ENCODE measurements around the gene AKAP13.

Gene AKAP13

GRCh38 chr15:85377269-85377668, 3.1 kb upstream of the AKAP13 start:
- H3K27ac ChIP-seq (ENCODE audit: low read length), result no peak overlapping the region
- no peaks in the 10 kb centered on the region for H3K4me1 ChIP-seq (ENCODE audit: control insufficient read depth, insufficient read depth, low read length)
- no peaks in the 10 kb centered on the region for H3K9me3 ChIP-seq (ENCODE audit: control insufficient read depth, insufficient read depth, low read length)
- H3K27me3 ChIP-seq (ENCODE audit: control insufficient read depth, insufficient read depth, low read length), result peaks cover 1% of the 10 kb centered on the region; the same call in 1 of the 2 replicates
- no peaks in the 10 kb centered on the region for H3K36me3 ChIP-seq (ENCODE audit: control insufficient read depth, insufficient read depth, low read length)
- no peak for DNase-seq (ENCODE audit: low read depth, low spot score)
- whole genome bisulfite sequencing (ENCODE audit: insufficient coverage, insufficient read length), result no CpG with 5 or more reads among the region's 2 CpGs
- H3K4me3 ChIP-seq (ENCODE audit: low read length), result no peak overlapping the region

DNA sequence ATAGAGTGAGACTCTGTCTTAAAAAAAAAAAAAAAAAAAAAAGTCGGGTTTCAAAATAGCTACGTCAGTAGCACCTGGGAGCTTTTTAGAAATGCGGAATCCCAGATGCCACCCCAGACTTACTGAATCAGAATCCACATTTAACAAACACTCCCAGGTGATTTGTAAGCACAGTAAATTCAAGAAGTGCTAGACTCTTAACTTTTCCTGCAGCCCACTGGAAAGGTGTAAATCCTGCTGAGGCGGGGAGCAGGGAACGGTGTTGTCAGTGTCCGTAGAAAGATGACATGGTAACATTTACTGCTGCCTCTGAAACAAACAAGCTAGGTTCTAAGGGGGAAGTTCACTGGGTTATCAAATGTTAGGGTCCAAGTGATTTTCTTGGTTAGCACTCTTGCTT, 2.4 kb upstream of the AKAP13 start:
- Histone ChIP-seq H3K27me3 (ENCODE audit: control insufficient read depth, insufficient read depth, low read length) (peaks cover 1% of the 10 kb centered on the region; the same call in 1 of the 2 replicates), H3K27ac (ENCODE audit: low read length) (no peak overlapping the region), H3K36me3 (ENCODE audit: control insufficient read depth, insufficient read depth, low read length) (no peaks in the 10 kb centered on the region), H3K4me3 (ENCODE audit: low read length) (no peak overlapping the region), H3K4me1 (ENCODE audit: control insufficient read depth, insufficient read depth, low read length) (no peaks in the 10 kb centered on the region), H3K9me3 (ENCODE audit: control insufficient read depth, insufficient read depth, low read length) (no peaks in the 10 kb centered on the region)
- no CpG with 5 or more reads among the region's 6 CpGs for WGBS (ENCODE audit: insufficient coverage, insufficient read length)
- no peak for DNase-seq (ENCODE audit: low read depth, low spot score)

DNA sequence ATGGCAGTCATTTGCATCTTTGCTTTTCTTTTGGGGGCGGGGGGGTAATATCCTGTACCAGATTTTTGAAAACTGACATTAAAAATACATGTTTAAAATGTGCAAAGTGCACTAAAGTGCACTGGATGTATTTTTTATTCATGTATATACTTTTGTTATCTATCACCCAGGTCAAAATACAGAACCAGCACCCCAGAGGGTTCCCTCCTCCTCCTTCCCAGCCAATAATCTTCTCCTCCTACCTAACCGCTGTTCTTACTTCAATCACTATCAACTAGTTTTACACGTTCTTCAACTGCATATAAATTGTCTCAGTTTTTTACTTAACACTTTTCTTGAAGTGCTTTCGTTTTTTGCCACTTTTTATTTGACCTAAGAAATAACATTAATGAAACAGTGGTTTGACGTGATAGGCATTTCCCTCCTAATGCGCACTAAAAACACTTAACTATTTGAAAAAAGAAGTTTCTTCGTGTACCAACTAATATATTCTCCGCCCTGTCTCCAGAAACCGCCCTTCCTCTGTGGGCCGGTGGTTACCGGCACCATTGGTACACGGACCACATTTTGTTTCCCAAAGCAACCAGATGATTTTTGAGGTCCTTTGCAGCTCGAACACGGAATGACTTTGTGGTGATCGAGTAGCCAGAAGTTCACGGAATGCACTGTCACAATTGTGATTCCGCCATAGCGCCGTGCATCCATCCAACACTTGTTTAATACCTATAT, 836 bp upstream of the AKAP13 start:
- Histone ChIP-seq H3K27me3 (ENCODE audit: control insufficient read depth, insufficient read depth, low read length) (peaks cover 1% of the 10 kb centered on the region; the same call in 1 of the 2 replicates), H3K27ac (ENCODE audit: low read length) (no peak overlapping the region), H3K36me3 (ENCODE audit: control insufficient read depth, insufficient read depth, low read length) (no peaks in the 10 kb centered on the region), H3K4me1 (ENCODE audit: control insufficient read depth, insufficient read depth, low read length) (no peaks in the 10 kb centered on the region), H3K9me3 (ENCODE audit: control insufficient read depth, insufficient read depth, low read length) (no peaks in the 10 kb centered on the region), H3K4me3 (ENCODE audit: low read length) (peak overlapping the region; percentile 40; the same call in 1 of the 2 replicates)
- DNase-seq (ENCODE audit: low read depth, low spot score), result no peak
- no CpG with 5 or more reads among the region's 19 CpGs for WGBS (ENCODE audit: insufficient coverage, insufficient read length)

- Histone ChIP-seq H3K4me1 (ENCODE audit: control insufficient read depth, insufficient read depth, low read length) (no peaks in the 10 kb centered on the region), H3K4me3 (ENCODE audit: low read length) (peak overlapping the region; percentile 95), H3K27ac (ENCODE audit: low read length) (no peak overlapping the region), H3K27me3 (ENCODE audit: control insufficient read depth, insufficient read depth, low read length) (peaks cover 1% of the 10 kb centered on the region; the same call in 1 of the 2 replicates), H3K9me3 (ENCODE audit: control insufficient read depth, insufficient read depth, low read length) (no peaks in the 10 kb centered on the region), H3K36me3 (ENCODE audit: control insufficient read depth, insufficient read depth, low read length) (no peaks in the 10 kb centered on the region)
- WGBS (ENCODE audit: insufficient coverage, insufficient read length), result no CpG with 5 or more reads among the region's 89 CpGs
- peak; percentile 9 for DNase-seq (ENCODE audit: low read depth, low spot score)
Measured at GRCh38 chr15:85380812-85381642, 624 bp downstream of the AKAP13 start.

DNA sequence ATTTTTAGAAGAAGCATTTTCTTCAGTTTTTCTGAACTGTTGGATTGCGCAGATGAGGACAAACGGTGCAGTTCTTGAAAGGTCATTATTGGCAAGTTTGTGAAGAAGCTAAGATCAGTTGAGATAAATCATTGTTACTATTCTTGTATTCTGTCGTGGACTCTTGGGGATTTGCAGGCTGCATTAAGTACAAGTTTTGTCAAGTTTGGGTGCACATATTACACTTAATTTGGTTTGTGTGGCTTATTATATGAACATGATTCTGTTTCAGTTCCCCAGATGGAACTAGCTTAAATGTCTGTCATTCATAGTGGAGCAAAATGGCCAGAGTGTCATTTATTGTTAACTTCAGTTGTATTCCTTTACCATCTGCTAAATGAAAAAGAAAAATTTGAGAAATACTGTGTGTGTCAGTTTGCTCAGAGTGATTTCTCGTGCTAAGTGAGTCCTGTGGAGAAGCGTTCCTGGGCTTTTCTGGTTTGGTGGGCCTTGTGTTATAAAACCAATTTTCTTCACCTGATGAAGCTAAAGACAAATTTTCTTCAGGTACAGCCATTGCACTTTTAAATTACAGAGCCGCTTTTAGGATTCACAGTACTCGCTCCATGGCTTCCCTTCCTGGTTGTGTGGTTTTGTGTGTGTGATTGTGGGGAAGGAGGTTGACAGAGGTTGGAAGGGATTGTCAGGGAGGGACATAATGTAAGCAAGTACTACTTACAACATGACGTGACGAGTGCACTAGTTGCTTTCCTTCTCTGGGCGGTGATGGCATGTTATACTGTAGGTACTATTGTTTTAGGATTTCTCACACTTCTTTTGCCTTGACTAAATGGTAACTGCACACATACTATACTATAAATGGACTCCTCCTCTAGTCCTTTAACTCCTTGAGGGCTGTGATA, 1.7 kb downstream of the AKAP13 start:
- no CpG with 5 or more reads among the region's 10 CpGs for WGBS (ENCODE audit: insufficient coverage, insufficient read length)
- Histone ChIP-seq H3K27me3 (ENCODE audit: control insufficient read depth, insufficient read depth, low read length) (no peaks in the 10 kb centered on the region), H3K36me3 (ENCODE audit: control insufficient read depth, insufficient read depth, low read length) (no peaks in the 10 kb centered on the region), H3K4me1 (ENCODE audit: control insufficient read depth, insufficient read depth, low read length) (no peaks in the 10 kb centered on the region), H3K4me3 (ENCODE audit: low read length) (no peak overlapping the region; the same call in 1 of the 2 replicates), H3K27ac (ENCODE audit: low read length) (no peak overlapping the region), H3K9me3 (ENCODE audit: control insufficient read depth, insufficient read depth, low read length) (no peaks in the 10 kb centered on the region)
- no peak for DNase-seq (ENCODE audit: low read depth, low spot score)

DNA sequence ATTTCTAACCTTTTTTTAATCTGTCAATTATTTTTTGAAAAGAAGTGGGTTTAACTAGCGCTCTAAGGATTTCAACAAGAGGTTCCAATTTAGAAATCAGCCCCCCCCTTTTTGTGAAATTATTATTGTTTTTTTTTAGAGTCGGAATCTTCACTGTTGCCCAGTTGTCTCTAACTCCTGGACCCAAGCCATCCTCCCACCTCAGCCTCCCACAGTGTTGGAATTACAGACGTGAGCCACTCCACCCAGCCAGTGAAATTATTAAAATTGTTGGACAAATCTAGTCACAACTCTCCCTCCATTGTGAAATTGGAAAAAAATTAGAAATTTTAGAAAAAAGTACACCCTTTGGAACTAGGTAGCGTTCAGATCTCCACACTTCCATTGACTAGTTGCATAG, 2.5 kb downstream of the AKAP13 start:
- Histone ChIP-seq H3K4me1 (ENCODE audit: control insufficient read depth, insufficient read depth, low read length) (no peaks in the 10 kb centered on the region), H3K27me3 (ENCODE audit: control insufficient read depth, insufficient read depth, low read length) (no peaks in the 10 kb centered on the region), H3K9me3 (ENCODE audit: control insufficient read depth, insufficient read depth, low read length) (no peaks in the 10 kb centered on the region), H3K36me3 (ENCODE audit: control insufficient read depth, insufficient read depth, low read length) (no peaks in the 10 kb centered on the region), H3K27ac (ENCODE audit: low read length) (no peak overlapping the region), H3K4me3 (ENCODE audit: low read length) (no peak overlapping the region)
- no CpG with 5 or more reads among the region's 4 CpGs for WGBS (ENCODE audit: insufficient coverage, insufficient read length)
- DNase-seq (ENCODE audit: low read depth, low spot score), result no peak

DNA sequence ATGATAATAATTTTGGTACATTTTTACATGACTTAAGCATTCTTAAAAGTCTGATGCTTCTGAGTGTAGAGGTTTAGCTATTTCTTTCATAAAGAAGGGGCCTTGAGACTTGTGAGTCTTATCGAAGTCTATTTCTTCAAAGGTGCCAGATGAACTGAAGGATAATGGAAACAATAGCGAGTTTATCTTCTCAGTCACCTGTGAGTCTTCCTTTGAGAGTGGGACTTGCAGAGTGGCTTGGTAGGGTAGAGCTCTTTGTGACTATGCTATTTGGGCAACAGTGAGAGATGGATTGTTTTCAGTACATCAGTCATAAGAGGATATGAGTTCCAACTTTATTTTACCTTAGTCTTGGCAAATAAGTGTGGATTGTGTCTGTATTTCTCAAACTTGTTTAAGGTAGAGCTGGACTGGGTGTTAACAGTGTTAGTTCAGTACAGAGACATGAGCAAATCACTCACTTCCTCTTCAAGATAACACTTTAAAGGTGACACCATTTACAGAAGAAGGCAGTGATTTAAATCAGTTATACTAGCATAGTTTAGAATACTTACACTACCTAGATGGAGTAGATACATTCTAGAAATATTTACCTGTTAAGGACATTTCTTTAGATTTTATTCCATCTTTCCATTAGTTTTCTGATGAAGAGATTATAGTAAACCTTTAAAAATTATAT, 3.2 kb downstream of the AKAP13 start:
- WGBS (ENCODE audit: insufficient coverage, insufficient read length), result no CpG with 5 or more reads among the region's 2 CpGs
- Histone ChIP-seq H3K27ac (ENCODE audit: low read length) (no peak overlapping the region), H3K9me3 (ENCODE audit: control insufficient read depth, insufficient read depth, low read length) (no peaks in the 10 kb centered on the region), H3K27me3 (ENCODE audit: control insufficient read depth, insufficient read depth, low read length) (no peaks in the 10 kb centered on the region), H3K4me3 (ENCODE audit: low read length) (no peak overlapping the region), H3K4me1 (ENCODE audit: control insufficient read depth, insufficient read depth, low read length) (no peaks in the 10 kb centered on the region), H3K36me3 (ENCODE audit: control insufficient read depth, insufficient read depth, low read length) (no peaks in the 10 kb centered on the region)
- DNase-seq (ENCODE audit: low read depth, low spot score), result no peak

- no peaks in the 10 kb centered on the region for H3K4me1 ChIP-seq (ENCODE audit: control insufficient read depth, insufficient read depth, low read length)
- no CpG with 5 or more reads among the region's 7 CpGs for WGBS (ENCODE audit: insufficient coverage, insufficient read length)
Measured at GRCh38 chr15:85386261-85386660, 5.9 kb downstream of the AKAP13 start.

GRCh38 chr15:85388566-85389305, 8.3 kb downstream of the AKAP13 start:
- Histone ChIP-seq H3K36me3 (ENCODE audit: control insufficient read depth, insufficient read depth, low read length) (no peaks in the 10 kb centered on the region), H3K9me3 (ENCODE audit: control insufficient read depth, insufficient read depth, low read length) (no peaks in the 10 kb centered on the region), H3K27ac (ENCODE audit: low read length) (no peak overlapping the region), H3K4me3 (ENCODE audit: low read length) (no peak overlapping the region), H3K27me3 (ENCODE audit: control insufficient read depth, insufficient read depth, low read length) (no peaks in the 10 kb centered on the region), H3K4me1 (ENCODE audit: control insufficient read depth, insufficient read depth, low read length) (no peaks in the 10 kb centered on the region; the same call in 1 of the 2 replicates)
- WGBS (ENCODE audit: insufficient coverage, insufficient read length), result no CpG with 5 or more reads among the region's 5 CpGs
- no peak for DNase-seq (ENCODE audit: low read depth, low spot score)

More at GRCh38 chr15:85386261-85386660, 5.9 kb downstream of the AKAP13 start:
- no peaks in the 10 kb centered on the region for H3K36me3 ChIP-seq (ENCODE audit: control insufficient read depth, insufficient read depth, low read length)
- no peak for DNase-seq (ENCODE audit: low read depth, low spot score)
- no peaks in the 10 kb centered on the region for H3K9me3 ChIP-seq (ENCODE audit: control insufficient read depth, insufficient read depth, low read length)
- H3K27ac ChIP-seq (ENCODE audit: low read length), result no peak overlapping the region
- H3K27me3 ChIP-seq (ENCODE audit: control insufficient read depth, insufficient read depth, low read length), result no peaks in the 10 kb centered on the region
- H3K4me3 ChIP-seq (ENCODE audit: low read length), result no peak overlapping the region

Data from iPS DF 6.9 (cell line).